NCI-H524 (cell line): Measurements from ENCODE around the gene PLK1.
"Not testable (repeated sequence)": the region's sequence is repeated elsewhere in the genome, so short reads cannot be mapped to it uniquely, and the experiment has no call there.

Experiments used
- DNase-seq, 2 experiments: peaks; one replicate each; lab custom pipeline; 2025; lab: John Stamatoyannopoulos, UW

PLK1 gene

DNA sequence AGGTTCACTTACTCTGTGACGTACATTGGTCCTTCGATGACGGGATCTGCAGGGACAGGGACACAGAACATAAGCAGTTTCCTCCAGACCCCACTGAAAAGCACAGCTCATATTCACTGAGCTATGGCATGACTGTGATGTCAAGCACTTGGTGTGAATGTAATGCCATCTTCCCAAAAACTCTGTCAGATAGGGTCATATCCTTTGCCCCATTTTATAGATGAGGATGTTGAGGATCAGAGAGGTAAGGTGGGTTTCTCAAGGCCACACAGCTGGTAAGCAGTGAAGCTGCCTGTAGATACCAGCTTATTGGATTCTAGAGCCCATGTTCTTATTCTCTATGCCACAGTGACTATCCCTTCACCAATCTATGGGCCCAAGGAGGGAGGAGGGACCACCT, 31.8 kb downstream of the PLK1 start:
- DNase-seq, result no peak

DNA sequence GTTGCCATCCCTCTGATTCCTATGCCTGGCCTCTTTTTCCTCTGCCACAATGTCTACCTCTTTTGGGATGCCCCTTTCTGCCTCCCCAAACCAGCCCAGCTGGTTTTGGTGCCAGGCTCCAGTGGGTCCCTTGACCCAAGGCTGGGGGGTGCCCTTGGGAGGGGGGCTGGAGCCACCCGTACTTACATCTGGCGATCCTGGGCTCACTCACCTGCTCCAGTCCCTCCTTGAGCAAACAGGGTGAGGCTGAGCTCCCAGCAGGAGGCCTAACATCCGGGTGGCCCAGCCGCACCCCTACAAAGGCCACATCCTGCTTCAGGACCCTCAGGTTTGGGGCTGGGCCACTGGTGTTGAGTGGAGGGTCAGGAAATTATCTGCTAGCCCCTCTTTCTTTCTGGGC, 33.1 kb downstream of the PLK1 start:
- DNase-seq, result no peak

DNA sequence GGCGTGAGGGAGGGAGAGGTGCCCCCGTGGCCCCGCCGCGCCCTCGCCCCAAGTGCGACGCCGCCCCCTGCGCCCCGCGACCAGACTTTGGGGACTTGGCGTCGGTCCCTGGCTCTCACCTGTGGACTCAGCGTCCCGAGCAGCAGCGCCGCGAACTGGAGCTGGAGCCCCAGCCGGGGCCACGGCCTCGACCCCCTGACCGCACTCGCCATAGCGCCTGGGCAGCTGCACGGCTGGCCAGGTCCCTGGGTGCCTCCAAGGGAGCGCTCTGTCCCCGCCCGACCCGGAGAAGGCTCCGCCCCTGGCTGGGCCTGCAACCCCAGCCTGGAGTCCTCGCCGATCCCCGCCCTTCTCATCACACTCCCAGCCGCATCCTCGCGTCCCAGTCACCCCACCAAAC, 34.3 kb downstream of the PLK1 start, which contains the start of gene ERN2:
TSS of gene ERN2 (minus strand) at position 247 of the 400 bp plus-strand sequence. CDS start at position 212, 35 bp downstream.
- DNase-seq, result no peak

DNA sequence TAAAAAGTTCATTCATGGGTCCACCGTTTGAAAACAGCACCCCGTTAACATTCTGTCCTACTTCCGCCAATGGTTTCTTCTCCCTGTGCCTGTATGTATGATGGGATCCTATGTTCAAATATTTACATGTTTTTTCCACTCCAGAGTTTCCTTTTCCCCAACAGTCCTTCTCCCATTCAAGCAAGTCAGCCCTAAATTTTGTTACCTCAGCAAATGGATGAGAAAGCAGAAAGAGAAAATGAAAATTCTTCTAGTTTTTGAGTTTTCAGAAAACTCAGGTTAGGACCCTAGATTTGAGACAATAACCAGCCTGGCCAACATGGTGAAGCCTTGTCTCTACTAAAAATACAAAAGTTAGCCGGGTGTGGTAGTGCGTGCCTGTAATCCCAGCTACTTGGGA, 37.8 kb downstream of the PLK1 start:
- DNase-seq, result no peak

DNA sequence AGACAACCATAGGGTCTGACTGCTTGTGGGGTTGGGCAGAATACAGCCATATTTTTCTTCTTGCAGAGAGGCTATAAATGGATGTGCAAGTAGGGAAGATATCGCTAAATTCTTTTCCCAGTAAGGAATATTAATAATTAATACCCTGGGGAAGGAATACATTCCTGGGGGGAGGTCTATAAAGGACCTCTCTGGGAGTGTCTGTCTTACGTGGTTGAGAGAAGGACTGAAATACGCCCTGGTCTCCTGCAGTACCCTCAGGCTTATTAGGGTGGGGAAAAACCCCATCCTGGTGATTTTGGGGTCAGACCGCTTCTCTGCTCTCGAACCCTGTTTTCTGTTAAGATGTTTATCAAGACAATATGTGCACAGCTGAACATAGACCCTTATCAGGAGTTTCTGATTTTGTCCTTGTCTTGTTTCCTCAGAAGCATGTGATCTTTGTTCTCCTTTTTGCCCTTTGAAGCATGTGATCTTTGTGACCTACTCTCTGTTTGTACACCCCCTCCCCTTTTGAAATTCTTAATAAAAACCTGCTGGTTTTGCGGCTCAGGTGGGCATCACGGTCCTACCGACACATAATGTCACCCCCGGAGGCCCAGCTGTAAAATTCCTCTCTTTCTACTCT, 44.0 kb downstream of the PLK1 start:
- DNase-seq, result not testable (repeated sequence)

DNA sequence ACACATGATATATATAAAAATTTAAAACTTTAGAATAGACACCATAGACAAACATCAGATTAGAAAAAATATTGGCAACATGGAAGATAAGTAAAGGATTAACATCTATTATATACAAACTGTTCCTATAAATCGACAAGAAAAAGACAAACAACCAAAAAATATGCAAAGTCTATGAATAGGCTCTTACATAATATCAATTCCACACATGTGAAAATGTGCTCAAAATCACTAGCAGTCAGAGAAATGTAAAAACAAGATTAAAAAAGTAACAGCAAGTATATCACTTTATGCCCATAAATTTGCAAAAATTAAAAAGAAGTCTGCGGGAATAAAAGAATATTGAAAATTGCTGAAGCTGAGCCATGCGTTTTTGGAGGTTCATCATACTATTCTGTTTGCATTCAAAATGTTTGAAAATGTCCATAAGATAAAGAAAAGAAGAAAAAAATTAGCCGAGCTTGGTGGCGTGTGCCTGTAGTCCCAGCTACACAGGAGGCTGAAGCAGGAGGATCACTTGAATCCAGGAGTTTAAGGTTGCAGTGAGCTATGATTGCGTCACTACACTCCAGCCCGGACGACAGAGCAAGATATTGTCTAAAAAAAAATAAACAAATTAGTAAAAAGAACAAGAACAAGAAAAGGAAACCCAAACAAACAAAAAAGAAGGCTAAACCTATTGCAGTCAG, 45.6 kb downstream of the PLK1 start:
- DNase-seq, result no peak

DNA sequence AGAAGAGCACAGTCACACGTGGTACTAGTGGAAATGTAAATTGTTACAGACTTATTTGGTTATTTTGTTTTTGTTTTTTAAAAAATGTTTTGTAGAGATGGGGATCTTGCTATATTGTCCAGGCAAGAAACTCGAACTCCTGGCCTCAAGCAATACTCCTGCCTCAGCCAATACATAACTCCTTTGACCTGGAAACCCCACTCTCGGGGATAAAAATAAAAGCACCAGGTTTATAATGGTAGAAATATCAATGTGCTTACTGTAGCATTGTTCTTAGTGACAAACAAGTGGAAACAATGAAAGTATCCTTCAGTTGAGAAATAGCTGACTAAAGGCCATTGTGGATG, 46.1 kb downstream of the PLK1 start:
- no peak for DNase-seq

DNA sequence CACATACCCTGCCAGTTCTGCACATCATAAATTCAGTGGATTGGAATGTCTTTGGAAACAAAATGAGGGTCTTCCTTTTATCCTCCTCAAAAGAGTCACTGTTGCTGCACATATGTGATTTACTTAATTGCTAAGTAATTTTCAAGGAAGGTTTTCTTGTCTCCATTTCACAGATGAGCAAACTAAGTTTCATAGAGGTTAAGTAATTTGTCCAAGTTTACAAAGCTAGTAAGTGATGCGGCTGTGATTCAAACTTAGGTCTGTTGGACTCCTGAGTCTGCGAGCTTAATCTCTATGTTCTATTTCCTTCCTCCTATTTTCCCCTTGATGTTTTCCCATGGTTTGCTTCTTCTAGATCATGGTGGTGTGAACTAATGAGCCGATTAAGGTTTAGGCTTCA, 48.0 kb downstream of the PLK1 start:
- no peak for DNase-seq

DNA sequence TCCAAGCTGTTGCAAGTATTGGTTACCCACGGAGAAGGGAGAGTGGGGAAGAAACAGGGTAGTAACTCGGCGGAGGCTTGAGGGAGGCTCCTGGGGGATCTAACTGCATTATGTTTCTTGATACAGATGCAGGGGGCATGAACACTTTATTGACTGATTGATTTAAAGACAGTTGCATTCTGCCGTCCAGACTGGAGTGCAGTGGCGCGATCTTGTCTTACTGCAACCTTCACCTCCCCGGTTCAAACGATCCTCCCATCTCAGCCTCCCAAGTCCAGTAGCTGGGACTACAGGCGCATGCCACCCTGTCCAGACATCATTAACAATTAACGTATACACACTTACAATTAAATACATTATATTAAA, 49.4 kb downstream of the PLK1 start:
- no peak for DNase-seq

DNA sequence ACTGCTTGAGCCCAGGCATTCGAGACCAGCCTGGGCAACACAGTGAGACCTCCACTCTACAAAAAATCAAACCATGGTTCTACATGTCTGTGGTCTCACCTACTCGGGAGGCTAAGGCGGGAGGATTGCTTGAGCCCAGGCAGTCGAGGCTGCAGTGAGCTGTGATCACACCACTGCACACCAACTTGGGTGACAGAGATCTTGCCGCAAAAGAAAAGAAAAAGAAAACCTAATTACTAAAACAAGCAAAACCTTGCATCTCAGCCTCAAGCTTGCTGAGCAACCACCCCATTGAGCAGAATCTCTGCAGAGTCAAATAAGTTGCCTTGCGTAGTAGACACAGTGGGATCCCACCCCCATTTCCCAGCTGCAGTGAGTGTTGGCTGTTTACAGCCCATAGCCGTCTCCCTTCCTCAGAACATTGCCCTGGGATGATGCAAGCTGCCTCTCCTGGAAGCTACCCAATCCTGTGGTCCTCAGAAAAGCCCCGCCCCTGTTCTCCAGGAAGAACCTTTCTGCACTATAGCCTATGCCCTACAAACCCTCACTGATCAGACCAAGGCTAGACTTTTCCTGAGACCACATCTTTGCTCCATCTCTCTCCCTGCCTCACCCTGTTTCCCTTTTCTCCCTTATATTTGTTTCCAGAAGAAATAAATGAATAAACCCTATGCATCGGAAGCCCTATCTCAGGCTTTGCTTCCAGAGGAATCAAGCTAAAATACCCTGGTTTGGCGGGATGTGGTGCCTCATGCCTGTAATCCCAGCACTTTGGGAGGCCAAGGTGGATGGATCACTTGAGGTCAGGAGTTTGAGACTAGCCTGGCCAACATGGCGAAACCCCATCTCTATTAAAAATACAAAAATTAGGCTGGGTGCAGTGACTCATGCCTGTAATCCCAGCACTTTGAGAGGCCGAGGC, 51.1 kb downstream of the PLK1 start:
- no peak for DNase-seq

DNA sequence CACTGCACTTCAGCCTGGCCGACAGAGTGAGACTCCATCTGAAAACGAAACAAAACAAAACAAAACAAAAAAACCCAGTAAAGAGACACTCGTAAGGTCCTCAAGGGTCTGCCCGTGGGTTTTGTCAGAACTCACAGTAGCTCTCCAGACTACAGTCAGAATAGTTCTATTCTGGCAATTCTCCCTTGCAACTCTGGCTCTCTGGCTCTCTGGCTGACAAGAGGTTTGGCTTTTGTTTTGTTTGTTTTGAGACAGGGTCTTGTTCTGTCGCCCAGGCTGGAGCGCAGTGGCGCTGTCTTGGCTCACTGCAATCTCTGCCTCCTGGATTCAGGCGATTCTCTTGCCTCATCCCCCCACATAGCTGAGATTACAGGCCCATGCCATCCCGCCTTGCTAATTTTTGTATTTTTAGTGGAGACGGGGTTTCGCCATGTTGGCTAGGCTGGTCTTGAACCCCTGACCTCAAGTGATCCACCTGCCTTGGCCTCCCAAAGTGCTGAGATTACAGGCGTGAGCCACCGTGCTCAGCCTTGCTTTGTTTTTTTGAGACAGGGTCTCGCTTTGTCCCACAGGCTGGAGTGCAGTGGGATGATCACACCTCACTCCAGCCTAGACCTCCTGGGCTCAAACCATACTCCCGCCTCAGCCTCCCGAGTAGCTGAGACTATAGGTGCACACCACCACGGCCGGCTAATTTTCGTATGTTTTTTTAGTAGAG, 55.6 kb downstream of the PLK1 start:
- no peak for DNase-seq

DNA sequence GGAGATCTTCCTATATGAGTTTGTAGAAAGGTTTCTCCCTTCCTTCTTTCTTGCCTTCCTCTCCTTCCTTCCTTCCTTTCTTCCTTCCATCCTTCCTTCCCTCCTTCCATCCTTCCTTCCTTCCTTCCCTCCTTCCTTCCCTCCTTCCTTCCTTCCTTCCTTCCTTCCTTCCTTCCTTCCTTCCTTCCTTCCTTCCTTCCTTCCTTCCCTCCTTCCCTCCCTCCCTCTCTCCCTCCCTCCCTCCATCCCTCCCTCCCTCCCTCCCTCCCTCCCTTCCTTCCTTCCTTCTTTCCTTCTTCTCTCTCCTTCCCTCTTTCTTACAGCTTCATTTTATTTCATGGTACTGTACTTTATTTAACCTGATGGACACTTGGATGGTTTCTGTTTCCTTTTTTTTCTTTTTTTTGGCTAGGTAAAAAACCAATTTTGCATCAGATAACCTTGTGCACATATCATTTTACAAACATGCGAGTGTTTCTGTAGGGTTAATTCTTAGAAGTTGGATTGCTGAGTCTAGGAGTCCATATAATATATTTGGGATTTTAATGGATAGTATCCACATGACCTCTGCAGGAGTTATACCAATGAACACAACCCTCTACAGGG, 58.8 kb downstream of the PLK1 start:
- not testable (repeated sequence) for DNase-seq

DNA sequence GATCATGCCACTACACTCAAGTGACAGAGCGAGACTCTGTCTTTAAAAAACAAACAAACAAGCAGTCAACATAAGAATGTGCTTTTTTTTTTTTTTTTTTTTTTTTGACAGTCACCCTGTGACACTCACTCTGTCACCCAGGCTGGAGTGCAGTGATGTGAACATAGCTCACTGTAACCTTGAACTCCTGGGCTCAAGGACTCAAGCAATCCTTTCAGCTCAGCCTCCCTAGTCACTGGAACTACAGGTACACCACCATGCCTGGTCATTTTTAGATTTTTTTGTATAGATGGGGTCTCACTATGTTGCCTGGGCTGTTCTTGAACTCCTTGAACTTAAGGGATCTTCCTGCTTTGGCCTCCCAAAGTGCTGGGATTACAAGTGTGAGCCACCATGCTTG, 60.8 kb downstream of the PLK1 start:
- no peak for DNase-seq
